Fibroblast of villous mesenchyme (primary cell): ENCODE data around the gene GIMAP7. TPM values are rescaled to one million over a fixed set of nuclear protein-coding genes. Genes with fewer than 3 reads are reported as not detected.

Experiments used
- DNase-seq: peaks from one replicate; pipeline ENCODE4 v3.0.0-alpha.2; 2010; ENCODE audit warnings: low read depth
- H3K4me3 ChIP-seq: 2 replicates; pipeline ENCODE4 v1.5.1; 2011; ENCODE audit warnings: low read depth, mild to moderate bottlenecking, low read length
- total RNA-seq: library from RNA; depleted of rRNA; stranded (reverse); fragments of >200 nt; gene quantifications from 2 replicates; pipeline ENCODE4 v1.2.3, GENCODE V29; 2012
- TF ChIP-seq, protein P1 (sequence below): IDR thresholded peaks from 2 replicates; pipeline ENCODE4 v1.5.1; 2012; ENCODE audit warnings: low read depth, mild to moderate bottlenecking, low read length; ENCODE audit not compliant: insufficient read depth

GIMAP7 gene
- total RNA-seq, 1 donor: not detected

DNA sequence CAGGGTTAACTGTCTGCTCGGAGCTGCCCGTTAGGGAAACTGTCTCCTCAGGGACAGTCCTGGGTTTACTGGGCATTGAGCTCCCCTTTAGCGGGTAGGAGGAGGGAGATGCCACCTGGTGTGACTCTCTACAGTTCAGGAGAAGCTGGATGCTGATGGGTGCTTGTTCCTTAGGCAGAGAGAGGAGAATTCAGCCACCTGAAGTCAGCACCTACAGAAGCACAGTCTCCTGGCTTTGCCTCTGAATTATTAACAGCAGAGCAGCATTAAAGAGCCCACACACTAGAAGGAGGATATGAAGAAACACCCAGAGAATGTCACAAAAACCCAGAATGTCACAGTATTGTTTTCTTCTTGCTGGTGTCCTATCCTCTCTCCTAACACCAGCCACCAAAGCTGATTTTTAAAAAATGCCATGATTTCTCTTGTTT lies 53.2 kb downstream of the GIMAP7 start:
- DNase-seq: no peak
- no peak overlapping the region for H3K4me3 ChIP-seq
- TF ChIP-seq, protein P1, sequence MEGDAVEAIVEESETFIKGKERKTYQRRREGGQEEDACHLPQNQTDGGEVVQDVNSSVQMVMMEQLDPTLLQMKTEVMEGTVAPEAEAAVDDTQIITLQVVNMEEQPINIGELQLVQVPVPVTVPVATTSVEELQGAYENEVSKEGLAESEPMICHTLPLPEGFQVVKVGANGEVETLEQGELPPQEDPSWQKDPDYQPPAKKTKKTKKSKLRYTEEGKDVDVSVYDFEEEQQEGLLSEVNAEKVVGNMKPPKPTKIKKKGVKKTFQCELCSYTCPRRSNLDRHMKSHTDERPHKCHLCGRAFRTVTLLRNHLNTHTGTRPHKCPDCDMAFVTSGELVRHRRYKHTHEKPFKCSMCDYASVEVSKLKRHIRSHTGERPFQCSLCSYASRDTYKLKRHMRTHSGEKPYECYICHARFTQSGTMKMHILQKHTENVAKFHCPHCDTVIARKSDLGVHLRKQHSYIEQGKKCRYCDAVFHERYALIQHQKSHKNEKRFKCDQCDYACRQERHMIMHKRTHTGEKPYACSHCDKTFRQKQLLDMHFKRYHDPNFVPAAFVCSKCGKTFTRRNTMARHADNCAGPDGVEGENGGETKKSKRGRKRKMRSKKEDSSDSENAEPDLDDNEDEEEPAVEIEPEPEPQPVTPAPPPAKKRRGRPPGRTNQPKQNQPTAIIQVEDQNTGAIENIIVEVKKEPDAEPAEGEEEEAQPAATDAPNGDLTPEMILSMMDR: no peak

DNA sequence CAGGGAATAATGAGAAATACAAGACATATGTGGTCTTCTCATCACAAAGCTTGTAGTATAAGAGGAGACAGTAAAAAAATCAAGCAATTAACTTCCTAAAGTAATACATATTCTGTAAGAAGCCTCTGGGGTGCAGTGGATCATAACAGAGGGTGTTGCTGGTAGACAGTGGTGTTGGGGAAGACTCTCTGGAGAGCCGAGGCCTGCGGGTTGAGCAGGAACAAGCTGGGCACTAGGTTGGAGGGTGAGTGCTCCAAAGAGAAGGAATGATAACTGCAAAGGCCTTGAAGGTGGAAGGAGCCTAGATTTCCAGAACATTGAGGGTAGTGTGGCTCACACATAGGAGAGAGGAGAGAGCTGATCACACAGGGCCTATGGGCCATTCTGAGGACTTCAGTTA lies 54.0 kb downstream of the GIMAP7 start:
- TF ChIP-seq, protein P1: no peak
- no peak overlapping the region for H3K4me3 ChIP-seq
- DNase-seq: no peak

DNA sequence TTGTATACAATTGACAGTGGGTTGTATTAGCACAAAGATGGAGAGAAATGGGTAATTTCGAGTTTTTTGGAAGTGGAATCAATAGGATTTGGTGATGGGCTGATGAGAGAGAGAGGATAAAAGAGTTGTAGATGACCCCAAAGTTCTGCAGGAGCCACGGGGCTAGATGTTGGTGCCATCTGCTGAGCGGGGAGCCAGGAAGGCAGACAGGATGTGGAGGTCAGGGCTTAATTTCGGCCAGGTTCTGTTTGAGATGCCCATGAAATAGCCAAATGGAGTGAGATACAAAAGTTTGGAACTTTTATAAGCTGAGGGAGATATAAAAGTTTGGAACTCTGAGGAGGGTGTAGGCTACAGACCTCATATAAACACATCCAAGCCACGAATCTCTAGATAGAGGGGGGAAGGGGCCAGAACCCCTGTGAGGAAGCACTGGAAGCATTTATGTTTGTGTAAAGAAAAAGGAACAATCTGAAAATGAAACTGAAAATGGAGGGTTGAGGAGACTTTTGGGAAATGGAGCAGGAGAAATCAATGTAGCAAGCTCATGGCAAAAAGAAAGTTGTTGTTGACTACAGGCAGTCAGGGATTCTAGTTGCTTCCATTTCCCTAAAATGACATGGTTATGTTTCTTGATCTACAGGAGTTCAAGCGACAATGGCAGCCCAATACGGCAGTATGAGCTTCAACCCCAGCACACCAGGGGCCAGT lies 54.7 kb downstream of the GIMAP7 start:
- H3K4me3 ChIP-seq: no peak overlapping the region
- TF ChIP-seq, protein P1: no peak
- no peak for DNase-seq

Other genes starting within 250 kb of the GIMAP7 start
- gene LRRC61, start 191.5 kb upstream of the GIMAP7 start, total RNA-seq: 6.8 and 13.0 TPM in 2 replicates
- 7.4 and 13.4 TPM in 2 replicates for gene ACTR3C, start 191.3 kb upstream of the GIMAP7 start, total RNA-seq
- gene RARRES2, start 173.2 kb upstream of the GIMAP7 start, total RNA-seq: 139 and 185 TPM in 2 replicates
- 96.0 and 98.4 TPM in 2 replicates for gene REPIN1, start 146.1 kb upstream of the GIMAP7 start, total RNA-seq
- gene ZNF775, start 135.5 kb upstream of the GIMAP7 start, total RNA-seq: 3.0 and 5.2 TPM in 2 replicates
- under 0.01 TPM in 1 of 2 replicates, not detected in the other for gene GIMAP8, start 64.2 kb upstream of the GIMAP7 start, total RNA-seq
- gene GIMAP4, start 52.5 kb downstream of the GIMAP7 start, total RNA-seq: not detected in 2 replicates
- gene GIMAP6, start 117.5 kb downstream of the GIMAP7 start, total RNA-seq: not detected in 2 replicates
- gene GIMAP2, start 170.8 kb downstream of the GIMAP7 start, total RNA-seq: under 0.01 and 2.6 TPM in 2 replicates
- gene GIMAP1, start 201.7 kb downstream of the GIMAP7 start, total RNA-seq: not detected in 2 replicates
- gene GIMAP5, start 222.5 kb downstream of the GIMAP7 start, total RNA-seq: not detected in 2 replicates